Endothelial cell of umbilical vein (primary cell): ENCODE results near the gene AKT3. TPM values are rescaled to one million over a fixed set of nuclear protein-coding genes. Genes with fewer than 3 reads are reported as not detected.

Experiments
- BruUV-seq: library from RNA; stranded (reverse); fragments of 400-500 nt; replicated peaks from 2 replicates; lab custom pipeline; 2021; lab: Mats Ljungman, UMichigan
- CTCF ChIA-PET: fragments of 300-600, 350-600 bp; sonication (Branson Sonifier 250); formaldehyde crosslinking; loops from one replicate; lab custom pipeline; 2021; ENCODE audit warnings: antibody characterized with exemption, inconsistent platforms; lab: Charles Lee
- POLR2A ChIA-PET: fragments of 300-600, 350-600 bp; sonication (Branson Sonifier 250); formaldehyde crosslinking; loops from one replicate; lab custom pipeline; 2021; ENCODE audit warnings: antibody characterized with exemption, inconsistent platforms; lab: Charles Lee
- DNase-seq: peaks from one replicate; pipeline ENCODE4 v3.0.0-alpha.2; 2011; ENCODE audit warnings: low read depth, low spot score
- FAIRE-seq: peaks from 2 replicates; lab custom pipeline; 2011; peaks lifted over from hg19 to GRCh38; lab: Jason Lieb, UNC
- H2AFZ ChIP-seq: 2 replicates; pipeline ENCODE4 v1.6.0; 2012; ENCODE audit warnings: low read depth, low read length, control low read depth, inconsistent platforms
- H3K27ac ChIP-seq: 2 replicates; pipeline ENCODE4 v1.5.1; 2011; ENCODE audit warnings: low read depth, mild to moderate bottlenecking, control low read depth, low read length, moderate library complexity; ENCODE audit not compliant: insufficient read depth
- H3K27me3 ChIP-seq, 2 experiments: 2 replicates each; pipeline versions ENCODE4 v1.6.0 to v1.6.1; 2011; ENCODE audit warnings: low read length in 2 of 2, mixed read lengths in 1 of 2; ENCODE audit not compliant: control insufficient read depth in 2 of 2, insufficient read depth in 2 of 2
- H3K36me3 ChIP-seq, 2 experiments: 2 replicates in 1 of 2; 3 replicates in 1 of 2; pipeline ENCODE4 v1.5.1; 2011; ENCODE audit warnings: low read length in 2 of 2, mild to moderate bottlenecking in 1 of 2, moderate library complexity in 1 of 2; ENCODE audit not compliant: control insufficient read depth in 2 of 2, insufficient read depth in 2 of 2; ENCODE audit errors: extremely low read depth in 1 of 2
- H3K4me1 ChIP-seq: 3 replicates; pipeline ENCODE4 v1.5.1; 2011; ENCODE audit warnings: mild to moderate bottlenecking, low read length; ENCODE audit not compliant: control insufficient read depth, insufficient read depth; ENCODE audit errors: extremely low read depth
- H3K4me2 ChIP-seq: 2 replicates; pipeline ENCODE4 v1.6.1; 2011; ENCODE audit warnings: low read length, control low read depth, mixed read lengths; ENCODE audit not compliant: insufficient read depth
- H3K4me3 ChIP-seq, 3 experiments: fragments of 200-600 bp in 1 of 3; sonication (generic), shearing (Covaris generic) in 1 of 3; replicated peaks in 1 of 3; 2 replicates each; pipeline ENCODE4 v1.5.1; 2011 to 2016; ENCODE audit warnings: control low read depth in 3 of 3, low read length in 3 of 3, mild to moderate bottlenecking in 2 of 3, inconsistent platforms in 1 of 3, low read depth in 1 of 3, moderate library complexity in 1 of 3; ENCODE audit not compliant: insufficient read depth in 1 of 3
- H3K79me2 ChIP-seq: 2 replicates; pipeline ENCODE4 v1.6.0; 2012; ENCODE audit warnings: low read length, inconsistent platforms; ENCODE audit not compliant: control insufficient read depth, insufficient read depth
- H3K9ac ChIP-seq: replicated peaks from 2 replicates; pipeline ENCODE3; 2011; ENCODE audit warnings: low read length, control low read depth; ENCODE audit not compliant: insufficient read depth; ENCODE audit errors: extremely low read depth
- H3K9me1 ChIP-seq: replicated peaks from 3 replicates; pipeline ENCODE4 v1.6.0; 2011; ENCODE audit warnings: mild to moderate bottlenecking, low read length; ENCODE audit not compliant: control insufficient read depth, insufficient read depth; ENCODE audit errors: extremely low read depth
- H3K9me3 ChIP-seq: replicated peaks from 2 replicates; pipeline ENCODE4 v1.5.1; 2012; ENCODE audit warnings: low read length, inconsistent platforms; ENCODE audit not compliant: control insufficient read depth, insufficient read depth
- H4K20me1 ChIP-seq: replicated peaks from 2 replicates; pipeline ENCODE3; 2011; ENCODE audit warnings: mild to moderate bottlenecking, low read length; ENCODE audit not compliant: control insufficient read depth, insufficient read depth; ENCODE audit errors: extremely low read depth
- CTCF ChIP-seq, 2 donors: IDR thresholded peaks; 1 replicate in 1 of 2; 2 replicates in 1 of 2; pipeline ENCODE4 v1.5.1; 2011; ENCODE audit warnings: low read length in 2 of 2, mild to moderate bottlenecking in 2 of 2, moderate library complexity in 2 of 2, control low read depth in 1 of 2, inconsistent platforms in 1 of 2, low read depth in 1 of 2; ENCODE audit not compliant: insufficient read depth in 1 of 2; ENCODE audit errors: extremely low read depth in 1 of 2
- EZH2 ChIP-seq: IDR thresholded peaks from 2 replicates; pipeline ENCODE4 v1.6.1; 2012; ENCODE audit warnings: borderline replicate concordance, low read depth, mild to moderate bottlenecking, moderate library complexity, low read length, inconsistent platforms; ENCODE audit not compliant: severe bottlenecking
- FOS ChIP-seq: IDR thresholded peaks from 2 replicates; pipeline ENCODE4 v1.6.1; 2011; ENCODE audit warnings: mild to moderate bottlenecking, low read length, moderate library complexity, borderline replicate concordance; ENCODE audit not compliant: insufficient read depth
- GATA2 ChIP-seq: IDR thresholded peaks from 2 replicates; pipeline ENCODE4 v1.7.0; 2011; ENCODE audit warnings: low read depth, mild to moderate bottlenecking, moderate library complexity, mixed read lengths, low read length; ENCODE audit not compliant: insufficient read length, insufficient read depth
- JUN ChIP-seq: IDR thresholded peaks from 2 replicates; pipeline ENCODE4 v1.6.1; 2011; ENCODE audit warnings: borderline replicate concordance, low read depth; ENCODE audit not compliant: insufficient read length, insufficient read depth
- MYC ChIP-seq: IDR thresholded peaks from one replicate; pipeline ENCODE4 v1.6.1; 2011; ENCODE audit warnings: mild to moderate bottlenecking, low read depth, low read length
- POLR2A ChIP-seq: IDR thresholded peaks from 2 replicates; pipeline ENCODE4 v1.6.1; 2012; ENCODE audit warnings: low read depth, mild to moderate bottlenecking, control low read depth, low read length
- POLR2AphosphoS5 ChIP-seq: IDR thresholded peaks from 2 replicates; pipeline ENCODE4 v1.6.1; 2012; ENCODE audit warnings: low read depth, mild to moderate bottlenecking, control low read depth, low read length, moderate library complexity; ENCODE audit not compliant: insufficient read depth
- dilution Hi-C: fragments of 300-500 bp; cut with MboI; formaldehyde crosslinking; loops from one replicate; pipeline ENCODE4 v1.15.0; 2019; ENCODE audit warnings: low sequenced_read_pairs; ENCODE audit not compliant: extremely low pct_ligation_motif_present
- intact Hi-C: fragments of 100-400 bp; cut with micrococcal nuclease; formaldehyde crosslinking; loops from one replicate; pipeline ENCODE4 v1.10.0; 2022
- polyA plus RNA-seq, 4 experiments: library from polyadenylated mRNA; depleted of rRNA in 3 of 4; stranded (reverse) in 3 of 4; unstranded in 1 of 4; fragments of >200 nt; gene quantifications; 2 replicates each; pipeline versions ENCODE4 v1.2.1 to v1.2.3, GENCODE V29; 2011 to 2012; ENCODE audit warnings: missing spikeins in 1 of 4
- total RNA-seq: library from RNA; stranded (reverse); gene quantifications from 2 replicates; pipeline ENCODE4 v1.2.3, GENCODE V29; 2021
- TF ChIP-seq, protein P1 (sequence below): IDR thresholded peaks from 2 replicates; pipeline ENCODE4 v1.6.1; 2011; ENCODE audit not compliant: insufficient read depth, insufficient read length

AKT3 gene
- total and polyA plus RNA-seq, 2 donors (not counting 3 experiments of a cell fraction or from before 2014, with no cell fraction given), result 20.6 to 97.1 TPM

- no peaks in the 10 kb centered on the region for H3K79me2 ChIP-seq
- no peaks in the 10 kb centered on the region for H3K4me1 ChIP-seq
- dilution Hi-C loops (no loop called here), intact Hi-C loops (no loop called here)
- BruUV-seq, result no TSS peak
- no peak overlapping the region for H3K4me2 ChIP-seq
- H3K27me3 ChIP-seq, result no peaks in the 10 kb centered on the region
- no peak overlapping the region for H2AFZ ChIP-seq
- no peaks in the 10 kb centered on the region for H3K9me1 ChIP-seq
- H3K36me3 ChIP-seq, result peaks cover 6 to 9% of the 10 kb centered on the region in 2 experiments
- ChIA-PET POLR2A (no interaction called here), CTCF (no interaction called here)
- no peak overlapping the region for H3K9ac ChIP-seq
- no peak for FAIRE-seq
- H4K20me1 ChIP-seq, result no peaks in the 10 kb centered on the region
- no peak overlapping the region for H3K27ac ChIP-seq
- DNase-seq, result no peak
- no peak overlapping the region for H3K4me3 ChIP-seq
- no peak for TF ChIP-seq FOS
- TF ChIP-seq EZH2, result no peak
- TF ChIP-seq GATA2, result no peak
- TF ChIP-seq JUN, result no peak
- TF ChIP-seq, protein P1, sequence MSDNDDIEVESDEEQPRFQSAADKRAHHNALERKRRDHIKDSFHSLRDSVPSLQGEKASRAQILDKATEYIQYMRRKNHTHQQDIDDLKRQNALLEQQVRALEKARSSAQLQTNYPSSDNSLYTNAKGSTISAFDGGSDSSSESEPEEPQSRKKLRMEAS, result no peak
- no peak for TF ChIP-seq CTCF (IDR thresholded peaks at IDR 0.05; ENCODE audit: extremely low read depth in 1 of 2, insufficient read depth in 1 of 2, low read depth in 1 of 2, low read length in 2 of 2)
- no peak for TF ChIP-seq POLR2A
- no peak for TF ChIP-seq MYC
- TF ChIP-seq POLR2AphosphoS5, result no peak
- H3K9me3 ChIP-seq, result no peaks in the 10 kb centered on the region
These were observed 290.4 kb downstream of the AKT3 start for GRCh38 chr1:243559575-243560162.
